Astrocyte of the cerebellum (primary cell): Measurements from ENCODE around the gene ALDH7A1.

Experiments
- DNase-seq: peaks from one replicate; pipeline ENCODE4 v3.0.0-alpha.2; 2011; ENCODE audit warnings: low read depth
- H3K4me3 ChIP-seq: 2 replicates; pipeline ENCODE4 v1.5.1; 2011; ENCODE audit warnings: mild to moderate bottlenecking, low read depth, low read length, moderate library complexity
- in situ Hi-C: cut with HindIII; loops from 2 replicates; pipeline ENCODE4 v1.10.0; 2017; ENCODE audit warnings: low sequenced_read_pairs
- TF ChIP-seq, protein P1 (sequence below): IDR thresholded peaks from 2 replicates; pipeline ENCODE4 v1.5.1; 2012; ENCODE audit warnings: low read length, low read depth, moderate library complexity, mild to moderate bottlenecking; ENCODE audit errors: missing control alignments

ALDH7A1 gene

GRCh38 chr5:126594748-126595485, at the start of gene ALDH7A1:
Gene ALDH7A1 (minus strand): TSS chr5:126595219. CDS start chr5:126595198, 21 bp downstream.
- peak within 1 kb of the TSS; percentile 56 for H3K4me3 ChIP-seq
- in situ Hi-C loops: loop anchor here (5.0 to 10.0 kb wide), 2 partner anchors 53 to 250 kb away; no protein-coding TSS in a partner anchor
- TF ChIP-seq, protein P1, sequence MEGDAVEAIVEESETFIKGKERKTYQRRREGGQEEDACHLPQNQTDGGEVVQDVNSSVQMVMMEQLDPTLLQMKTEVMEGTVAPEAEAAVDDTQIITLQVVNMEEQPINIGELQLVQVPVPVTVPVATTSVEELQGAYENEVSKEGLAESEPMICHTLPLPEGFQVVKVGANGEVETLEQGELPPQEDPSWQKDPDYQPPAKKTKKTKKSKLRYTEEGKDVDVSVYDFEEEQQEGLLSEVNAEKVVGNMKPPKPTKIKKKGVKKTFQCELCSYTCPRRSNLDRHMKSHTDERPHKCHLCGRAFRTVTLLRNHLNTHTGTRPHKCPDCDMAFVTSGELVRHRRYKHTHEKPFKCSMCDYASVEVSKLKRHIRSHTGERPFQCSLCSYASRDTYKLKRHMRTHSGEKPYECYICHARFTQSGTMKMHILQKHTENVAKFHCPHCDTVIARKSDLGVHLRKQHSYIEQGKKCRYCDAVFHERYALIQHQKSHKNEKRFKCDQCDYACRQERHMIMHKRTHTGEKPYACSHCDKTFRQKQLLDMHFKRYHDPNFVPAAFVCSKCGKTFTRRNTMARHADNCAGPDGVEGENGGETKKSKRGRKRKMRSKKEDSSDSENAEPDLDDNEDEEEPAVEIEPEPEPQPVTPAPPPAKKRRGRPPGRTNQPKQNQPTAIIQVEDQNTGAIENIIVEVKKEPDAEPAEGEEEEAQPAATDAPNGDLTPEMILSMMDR: peak; percentile 69
- DNase-seq: peak; percentile 81

GRCh38 chr5:126641387-126641786, 46.4 kb upstream of the ALDH7A1 start:
- TF ChIP-seq, protein P1: no peak
- no peak overlapping the region for H3K4me3 ChIP-seq
- no peak for DNase-seq
- in situ Hi-C loops: no loop called here

DNA sequence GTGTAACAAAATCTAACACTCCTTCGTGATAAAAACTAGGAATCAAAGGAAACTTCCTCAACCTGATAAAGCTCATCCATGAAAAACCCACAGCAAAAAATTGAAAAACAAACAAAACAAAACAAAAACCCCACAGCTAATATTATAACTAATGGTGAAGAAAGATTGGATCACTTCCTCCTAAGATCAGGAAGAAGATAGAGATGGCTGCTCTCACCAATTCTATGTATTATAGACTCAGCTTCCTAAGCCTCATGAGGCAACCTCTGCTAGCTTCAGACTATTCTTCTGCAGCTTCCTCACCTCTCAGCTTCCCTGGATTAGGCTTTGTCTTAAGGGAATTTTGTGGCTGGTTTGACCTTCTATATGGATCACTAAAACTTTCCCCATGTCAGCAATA, 45.8 kb upstream of the ALDH7A1 start:
- in situ Hi-C loops: no loop called here
- no peak for DNase-seq

GRCh38 chr5:126636956-126637355, 41.9 kb upstream of the ALDH7A1 start:
- DNase-seq: no peak
- TF ChIP-seq, protein P1: no peak
- in situ Hi-C loops: no loop called here
- no peak overlapping the region for H3K4me3 ChIP-seq

More for the DNA sequence above, 45.8 kb upstream of the ALDH7A1 start:
- TF ChIP-seq, protein P1: no peak
- no peak overlapping the region for H3K4me3 ChIP-seq

GRCh38 chr5:126635585-126635984, 40.6 kb upstream of the ALDH7A1 start:
- in situ Hi-C loops: no loop called here
- no peak overlapping the region for H3K4me3 ChIP-seq
- TF ChIP-seq, protein P1: no peak
- DNase-seq: no peak

GRCh38 chr5:126633552-126633951, 38.5 kb upstream of the ALDH7A1 start:
- no peak for DNase-seq
- no peak overlapping the region for H3K4me3 ChIP-seq
- in situ Hi-C loops: no loop called here
- TF ChIP-seq, protein P1: no peak
